ENCODE measurements around the gene ATP6V0E1.
A peak's percentile ranks its signal among the peaks of the same experiment; 100 is the strongest.

Gene ATP6V0E1

GRCh38 chr5:172946146-172946545 is 37.4 kb upstream of the ATP6V0E1 start:
- no peak overlapping the region for H2BK5ac ChIP-seq (ENCODE audit: low read depth, low read length, poor library complexity)
- no peaks in the 10 kb centered on the region for H3K9me3 ChIP-seq (ENCODE audit: insufficient read depth, low read depth, low read length)
- H2BK12ac ChIP-seq (ENCODE audit: low read length) = peak overlapping the region; percentile 53
- H3K36me3 ChIP-seq (ENCODE audit: control insufficient read depth in 1 of 2, insufficient read depth in 2 of 2, low read length in 2 of 2) = peaks cover 12 to 15% of the 10 kb centered on the region in 2 experiments
- H3K23ac ChIP-seq (ENCODE audit: low read length) = no peak overlapping the region
- H3K27me3 ChIP-seq (ENCODE audit: insufficient read depth, low read length) = no peaks in the 10 kb centered on the region
- no peak overlapping the region for H3K14ac ChIP-seq (ENCODE audit: low read length)
- H3K4me3 ChIP-seq (ENCODE audit: low read depth, low read length) = no peak overlapping the region
- H3K79me2 ChIP-seq (ENCODE audit: control insufficient read depth, insufficient read depth, low read length, poor library complexity) = peaks cover 1% of the 10 kb centered on the region
- no peak overlapping the region for H3K18ac ChIP-seq (ENCODE audit: low read length)
- no peak overlapping the region for H4K91ac ChIP-seq (ENCODE audit: low read depth, low read length)
- H3K4ac ChIP-seq (ENCODE audit: low read depth, low read length) = no peak overlapping the region
- H3K79me1 ChIP-seq (ENCODE audit: low read length) = peaks cover 17% of the 10 kb centered on the region
- DNase-seq = no peak
- H2AK5ac ChIP-seq (ENCODE audit: low read length) = no peak overlapping the region
- peaks cover 13 to 19% of the 10 kb centered on the region in 2 experiments for H3K4me1 ChIP-seq (ENCODE audit: control insufficient read depth in 1 of 2, insufficient read depth in 2 of 2, low read length in 2 of 2)
- no peak overlapping the region for H2AFZ ChIP-seq (ENCODE audit: insufficient read depth, low read length, poor library complexity)
- H4K12ac ChIP-seq (ENCODE audit: low read depth, low read length) = no peak overlapping the region
- H2BK120ac ChIP-seq (ENCODE audit: insufficient read depth, low read length, poor library complexity) = peak overlapping the region; percentile 19
- H4K8ac ChIP-seq (ENCODE audit: low read depth, low read length) = no peak overlapping the region
- no peak overlapping the region for H3K9ac ChIP-seq (ENCODE audit: low read length)
- H3K4me2 ChIP-seq (ENCODE audit: low read length) = no peak overlapping the region
- no peak overlapping the region for H3K27ac ChIP-seq (ENCODE audit: low read depth, low read length)
- WGBS (ENCODE audit: extremely low coverage, insufficient coverage, insufficient read length) = no CpG with 5 or more reads among the region's 7 CpGs

DNA sequence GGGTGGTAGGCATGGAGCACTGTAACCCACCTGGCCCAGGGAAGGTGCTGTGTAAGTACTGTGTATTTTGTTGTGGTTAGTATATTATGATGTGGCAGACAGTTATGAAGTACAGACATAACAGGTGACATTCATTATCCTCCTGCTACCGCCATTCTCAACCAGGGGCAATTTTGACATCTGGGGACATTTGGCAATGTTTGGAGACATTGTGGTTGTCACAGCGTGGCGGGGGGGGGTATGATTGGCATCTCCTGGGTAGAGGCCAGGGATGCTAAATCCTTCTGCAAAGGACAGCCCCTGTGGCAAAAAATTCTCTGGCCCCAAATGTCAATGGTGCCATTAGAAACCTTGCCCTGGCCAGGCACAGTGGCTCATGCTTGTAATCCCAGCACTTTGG is 34.1 kb upstream of the ATP6V0E1 start:
- Histone ChIP-seq H3K4me3 (ENCODE audit: low read depth, low read length) (no peak overlapping the region), H3K14ac (ENCODE audit: low read length) (no peak overlapping the region), H3K4ac (ENCODE audit: low read depth, low read length) (no peak overlapping the region), H4K12ac (ENCODE audit: low read depth, low read length) (no peak overlapping the region), H3K27ac (ENCODE audit: low read depth, low read length) (no peak overlapping the region), H2AFZ (ENCODE audit: insufficient read depth, low read length, poor library complexity) (no peak overlapping the region), H2BK12ac (ENCODE audit: low read length) (no peak overlapping the region), H2AK5ac (ENCODE audit: low read length) (no peak overlapping the region), H3K9me3 (ENCODE audit: insufficient read depth, low read depth, low read length) (no peaks in the 10 kb centered on the region), H3K79me2 (ENCODE audit: control insufficient read depth, insufficient read depth, low read length, poor library complexity) (no peaks in the 10 kb centered on the region), H2BK5ac (ENCODE audit: low read depth, low read length, poor library complexity) (no peak overlapping the region), H3K4me2 (ENCODE audit: low read length) (no peak overlapping the region), H4K8ac (ENCODE audit: low read depth, low read length) (no peak overlapping the region), H3K18ac (ENCODE audit: low read length) (no peak overlapping the region), H3K4me1 (ENCODE audit: control insufficient read depth in 1 of 2, insufficient read depth in 2 of 2, low read length in 2 of 2) (peaks cover 5 to 9% of the 10 kb centered on the region in 2 experiments), H2BK120ac (ENCODE audit: insufficient read depth, low read length, poor library complexity) (no peak overlapping the region), H3K27me3 (ENCODE audit: insufficient read depth, low read length) (no peaks in the 10 kb centered on the region), H3K23ac (ENCODE audit: low read length) (no peak overlapping the region), H3K79me1 (ENCODE audit: low read length) (peaks cover 5% of the 10 kb centered on the region), H4K91ac (ENCODE audit: low read depth, low read length) (no peak overlapping the region), H3K9ac (ENCODE audit: low read length) (no peak overlapping the region), H3K36me3 (ENCODE audit: control insufficient read depth in 1 of 2, insufficient read depth in 2 of 2, low read length in 2 of 2) (peaks cover 15% of the 10 kb centered on the region in 2 experiments)
- no CpG with 5 or more reads among the region's 3 CpGs for WGBS (ENCODE audit: extremely low coverage, insufficient coverage, insufficient read length)
- DNase-seq = no peak

DNA sequence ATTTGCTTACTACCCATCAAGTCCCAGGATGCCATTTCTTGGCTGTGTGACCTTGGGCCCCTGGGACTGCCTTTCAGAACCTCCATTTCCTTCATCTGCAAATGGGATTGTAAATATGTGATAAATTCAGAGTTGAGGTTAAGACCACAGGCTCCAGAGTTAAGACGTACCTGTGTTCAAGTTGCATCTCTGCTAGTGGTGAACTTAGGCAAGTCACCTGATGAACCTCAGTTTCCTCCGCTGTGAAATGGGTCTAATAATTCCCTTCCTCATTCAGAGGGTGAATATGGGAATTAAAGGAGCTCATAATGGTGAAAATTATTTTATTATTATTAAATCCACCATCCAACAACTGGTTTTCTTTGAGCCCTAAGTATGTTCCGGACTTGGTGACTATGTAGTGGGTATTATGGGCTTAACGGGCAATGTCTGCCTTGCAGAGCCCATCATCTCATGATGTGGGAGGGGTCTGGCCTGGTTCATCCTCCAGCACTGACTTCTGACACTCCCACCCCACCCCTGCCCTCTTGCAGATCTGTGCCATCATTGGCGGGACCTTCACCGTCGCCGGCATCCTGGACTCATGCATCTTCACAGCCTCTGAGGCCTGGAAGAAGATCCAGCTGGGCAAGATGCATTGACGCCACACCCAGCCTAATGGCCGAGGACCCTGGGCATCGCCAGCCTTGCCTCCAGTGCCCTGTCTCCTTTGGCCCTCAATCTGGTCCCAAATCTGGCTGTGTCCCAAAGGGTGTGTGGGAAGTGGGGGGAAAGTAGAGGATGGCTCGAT is 33.2 kb upstream of the ATP6V0E1 start:
- H3K14ac ChIP-seq (ENCODE audit: low read length) = no peak overlapping the region
- H3K4me3 ChIP-seq (ENCODE audit: low read depth, low read length) = no peak overlapping the region
- peaks cover 5 to 6% of the 10 kb centered on the region in 2 experiments for H3K4me1 ChIP-seq (ENCODE audit: control insufficient read depth in 1 of 2, insufficient read depth in 2 of 2, low read length in 2 of 2)
- H3K4ac ChIP-seq (ENCODE audit: low read depth, low read length) = no peak overlapping the region
- no peak overlapping the region for H3K18ac ChIP-seq (ENCODE audit: low read length)
- no peaks in the 10 kb centered on the region for H3K79me2 ChIP-seq (ENCODE audit: control insufficient read depth, insufficient read depth, low read length, poor library complexity)
- no peak overlapping the region for H4K91ac ChIP-seq (ENCODE audit: low read depth, low read length)
- no peak overlapping the region for H2BK120ac ChIP-seq (ENCODE audit: insufficient read depth, low read length, poor library complexity)
- H2AFZ ChIP-seq (ENCODE audit: insufficient read depth, low read length, poor library complexity) = no peak overlapping the region
- no peak overlapping the region for H4K12ac ChIP-seq (ENCODE audit: low read depth, low read length)
- no peak overlapping the region for H3K23ac ChIP-seq (ENCODE audit: low read length)
- H2BK12ac ChIP-seq (ENCODE audit: low read length) = no peak overlapping the region
- H3K9me3 ChIP-seq (ENCODE audit: insufficient read depth, low read depth, low read length) = no peaks in the 10 kb centered on the region
- H2BK5ac ChIP-seq (ENCODE audit: low read depth, low read length, poor library complexity) = no peak overlapping the region
- WGBS (ENCODE audit: extremely low coverage, insufficient coverage, insufficient read length) = no CpG with 5 or more reads among the region's 12 CpGs
- H3K27me3 ChIP-seq (ENCODE audit: insufficient read depth, low read length) = no peaks in the 10 kb centered on the region
- H3K36me3 ChIP-seq (ENCODE audit: control insufficient read depth in 1 of 2, insufficient read depth in 2 of 2, low read length in 2 of 2) = peaks cover 15% of the 10 kb centered on the region in 2 experiments
- no peak overlapping the region for H3K4me2 ChIP-seq (ENCODE audit: low read length)
- peaks cover 2% of the 10 kb centered on the region for H3K79me1 ChIP-seq (ENCODE audit: low read length)
- no peak overlapping the region for H4K8ac ChIP-seq (ENCODE audit: low read depth, low read length)
- no peak overlapping the region for H3K9ac ChIP-seq (ENCODE audit: low read length)
- no peak overlapping the region for H3K27ac ChIP-seq (ENCODE audit: low read depth, low read length)
- no peak overlapping the region for H2AK5ac ChIP-seq (ENCODE audit: low read length)
- DNase-seq = no peak

DNA sequence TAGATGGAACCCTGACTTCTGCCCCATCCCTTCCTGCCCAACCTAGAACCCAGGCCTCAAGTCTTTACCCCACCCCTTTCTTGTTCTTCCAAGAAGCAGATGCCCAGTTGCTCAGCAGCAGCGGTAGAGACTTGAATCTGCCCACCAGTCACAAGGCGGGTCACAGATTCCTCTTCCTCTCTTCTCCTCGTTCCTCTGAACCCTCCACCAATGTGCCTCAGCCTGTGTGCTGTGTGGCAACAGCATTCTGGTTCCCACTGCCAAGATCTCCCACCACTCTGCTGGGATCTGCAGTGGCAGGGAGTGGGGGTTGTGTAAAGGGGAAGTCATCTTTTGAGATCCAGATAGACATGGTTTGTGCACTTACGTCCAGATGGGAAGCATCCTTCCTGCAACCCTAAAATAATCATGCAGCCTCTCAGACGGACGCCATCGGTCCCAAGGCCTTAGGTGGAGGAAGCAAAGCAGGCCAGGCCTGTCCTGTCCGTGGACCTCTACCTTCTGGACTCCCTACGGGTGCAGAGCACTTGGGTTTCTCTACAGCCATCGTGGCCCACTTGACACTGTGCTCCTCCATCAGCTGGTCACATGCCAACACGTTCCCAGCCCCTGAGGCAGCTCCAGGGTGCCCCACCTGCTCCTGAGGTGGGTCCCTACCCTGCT is 32.1 kb upstream of the ATP6V0E1 start:
- Histone ChIP-seq H3K4me3 (ENCODE audit: low read depth, low read length) (no peak overlapping the region), H3K79me1 (ENCODE audit: low read length) (peaks cover 2% of the 10 kb centered on the region), H3K9ac (ENCODE audit: low read length) (no peak overlapping the region), H3K23ac (ENCODE audit: low read length) (no peak overlapping the region), H3K18ac (ENCODE audit: low read length) (no peak overlapping the region), H2AFZ (ENCODE audit: insufficient read depth, low read length, poor library complexity) (no peak overlapping the region), H3K4me2 (ENCODE audit: low read length) (no peak overlapping the region), H2BK5ac (ENCODE audit: low read depth, low read length, poor library complexity) (no peak overlapping the region), H3K14ac (ENCODE audit: low read length) (peak overlapping the region; percentile 20), H3K4ac (ENCODE audit: low read depth, low read length) (no peak overlapping the region), H2BK120ac (ENCODE audit: insufficient read depth, low read length, poor library complexity) (peak overlapping the region; percentile 44), H2BK12ac (ENCODE audit: low read length) (peak overlapping the region; percentile 11), H3K4me1 (ENCODE audit: control insufficient read depth in 1 of 2, insufficient read depth in 2 of 2, low read length in 2 of 2) (peaks cover 5 to 6% of the 10 kb centered on the region in 2 experiments), H3K36me3 (ENCODE audit: control insufficient read depth in 1 of 2, insufficient read depth in 2 of 2, low read length in 2 of 2) (peaks cover 8% of the 10 kb centered on the region in 2 experiments), H4K8ac (ENCODE audit: low read depth, low read length) (no peak overlapping the region), H3K27ac (ENCODE audit: low read depth, low read length) (peak overlapping the region; percentile 29), H4K12ac (ENCODE audit: low read depth, low read length) (no peak overlapping the region), H2AK5ac (ENCODE audit: low read length) (peak overlapping the region; percentile 24), H3K9me3 (ENCODE audit: insufficient read depth, low read depth, low read length) (no peaks in the 10 kb centered on the region), H4K91ac (ENCODE audit: low read depth, low read length) (peak overlapping the region; percentile 9), H3K27me3 (ENCODE audit: insufficient read depth, low read length) (no peaks in the 10 kb centered on the region), H3K79me2 (ENCODE audit: control insufficient read depth, insufficient read depth, low read length, poor library complexity) (no peaks in the 10 kb centered on the region)
- DNase-seq = no peak
- no CpG with 5 or more reads among the region's 11 CpGs for WGBS (ENCODE audit: extremely low coverage, insufficient coverage, insufficient read length)

All from trophoblast cell (in vitro differentiated cells and primary cell).